ENCODE results near the gene TFRC.
"Not testable (repeated sequence)": the region's sequence is repeated elsewhere in the genome, so short reads cannot be mapped to it uniquely, and the experiment has no call there.

The TFRC gene

DNA sequence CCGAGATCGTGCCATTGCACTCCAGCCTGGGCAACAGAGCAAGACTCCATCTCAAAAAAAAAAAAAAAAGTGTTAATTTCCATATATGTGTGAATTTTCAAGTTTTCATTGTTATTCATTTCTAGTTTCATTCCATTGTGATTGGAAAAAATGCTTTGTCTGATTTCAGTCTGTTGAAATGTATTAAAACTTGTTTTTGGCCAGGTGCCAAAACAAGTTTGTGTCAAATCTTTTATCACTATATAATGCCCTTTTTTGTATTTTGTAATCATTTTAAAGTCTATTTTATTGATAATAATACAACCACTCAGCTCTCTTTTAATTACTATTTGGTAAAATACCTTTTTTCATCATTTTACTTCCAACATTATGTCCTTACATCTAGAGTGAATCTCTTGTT is 42.5 kb downstream of the TFRC start:
- no peaks in the 10 kb centered on the region for H3K36me3 ChIP-seq (ENCODE audit: control insufficient read depth in 1 of 2, insufficient read depth in 2 of 2, low read depth in 1 of 2, low read length in 2 of 2)
- no peak overlapping the region for H3K4me3 ChIP-seq (ENCODE audit: insufficient read depth in 1 of 2, low read depth in 1 of 2, low read length in 2 of 2)
- no peaks in the 10 kb centered on the region for H3K79me1 ChIP-seq (replicated peaks; ENCODE audit: low read length, poor library complexity, severe bottlenecking)
- DNase-seq: no peak
- H3K23ac ChIP-seq (ENCODE audit: low read length in 2 of 2): no peak overlapping the region
- H2BK120ac ChIP-seq (ENCODE audit: low read depth, low read length): no peak overlapping the region
- H3K4me2 ChIP-seq (ENCODE audit: low read length, poor library complexity, severe bottlenecking): no peak overlapping the region
- H3K18ac ChIP-seq (ENCODE audit: low read depth in 1 of 2, low read length in 2 of 2): no peak overlapping the region
- H3K4ac ChIP-seq (ENCODE audit: low read depth in 1 of 2, low read length in 2 of 2): no peak overlapping the region
- H3K9me3 ChIP-seq (ENCODE audit: control insufficient read depth, low read length): peaks cover 14% of the 10 kb centered on the region
- H2AFZ ChIP-seq (ENCODE audit: low read depth, low read length): no peak overlapping the region
- H3K27me3 ChIP-seq (ENCODE audit: control insufficient read depth in 1 of 2, insufficient read depth in 1 of 2, low read length in 2 of 2): no peaks in the 10 kb centered on the region
- H3K9ac ChIP-seq (ENCODE audit: low read length): no peak overlapping the region
- no peaks in the 10 kb centered on the region for H3K4me1 ChIP-seq (ENCODE audit: control insufficient read depth, insufficient read depth, low read depth, low read length)
- H3K27ac ChIP-seq (ENCODE audit: low read length, poor library complexity, severe bottlenecking): no peak overlapping the region
- no peak overlapping the region for H2AK5ac ChIP-seq (ENCODE audit: low read length, severe bottlenecking)
- no CpG with 5 or more reads among the region's 2 CpGs for WGBS
- H4K91ac ChIP-seq (ENCODE audit: low read length): no peak overlapping the region
- H2BK15ac ChIP-seq (ENCODE audit: low read depth, poor library complexity, severe bottlenecking): no peak overlapping the region
- H2BK12ac ChIP-seq (ENCODE audit: low read length in 2 of 2): no peak overlapping the region
- H2BK5ac ChIP-seq (ENCODE audit: low read depth, low read length, poor library complexity, severe bottlenecking): no peak overlapping the region
- no peak overlapping the region for H4K8ac ChIP-seq (ENCODE audit: low read length)
- H3K14ac ChIP-seq (ENCODE audit: low read length in 2 of 2): no peak overlapping the region

DNA sequence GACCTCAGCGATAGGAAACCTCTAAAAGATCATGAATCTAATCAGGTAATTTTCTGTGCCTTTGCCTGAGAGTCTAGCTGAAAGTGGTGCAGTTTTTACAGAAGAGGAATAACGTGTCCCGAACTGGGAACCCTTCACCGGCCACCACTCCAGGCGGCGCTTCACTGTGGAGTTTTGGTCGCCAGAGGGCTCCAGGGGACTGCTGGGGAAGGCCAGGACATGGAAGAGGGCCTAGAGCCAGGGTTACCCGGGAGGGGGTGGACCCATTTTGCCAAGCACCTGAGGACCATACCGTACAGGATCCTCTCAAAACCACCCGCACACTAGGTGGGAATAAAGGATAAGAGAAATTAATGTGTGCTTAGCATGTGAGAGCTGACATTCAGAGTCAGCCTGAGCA is 55.8 kb downstream of the TFRC start:
- WGBS: 31% methylated on average over 10 of the region's 10 CpGs
- not testable (repeated sequence) for H3K79me1 ChIP-seq (replicated peaks; ENCODE audit: low read length, poor library complexity, severe bottlenecking); H4K8ac ChIP-seq (ENCODE audit: low read length); H3K4ac ChIP-seq (ENCODE audit: low read depth in 1 of 2, low read length in 2 of 2); H2BK5ac ChIP-seq (ENCODE audit: low read depth, low read length, poor library complexity, severe bottlenecking); H2BK12ac ChIP-seq (ENCODE audit: low read length in 2 of 2); H3K14ac ChIP-seq (ENCODE audit: low read length in 2 of 2); H3K4me3 ChIP-seq (ENCODE audit: insufficient read depth in 1 of 2, low read depth in 1 of 2, low read length in 2 of 2); H3K18ac ChIP-seq (ENCODE audit: low read depth in 1 of 2, low read length in 2 of 2); H2AK5ac ChIP-seq (ENCODE audit: low read length, severe bottlenecking); H4K91ac ChIP-seq (ENCODE audit: low read length); H3K27ac ChIP-seq (ENCODE audit: low read length, poor library complexity, severe bottlenecking); H3K23ac ChIP-seq (ENCODE audit: low read length in 2 of 2); H2BK15ac ChIP-seq (ENCODE audit: low read depth, poor library complexity, severe bottlenecking); H2AFZ ChIP-seq (ENCODE audit: low read depth, low read length); H3K4me1 ChIP-seq (ENCODE audit: control insufficient read depth, insufficient read depth, low read depth, low read length); H3K9ac ChIP-seq (ENCODE audit: low read length); H2BK120ac ChIP-seq (ENCODE audit: low read depth, low read length); H3K4me2 ChIP-seq (ENCODE audit: low read length, poor library complexity, severe bottlenecking); H3K9me3 ChIP-seq (ENCODE audit: control insufficient read depth, low read length); H3K36me3 ChIP-seq (ENCODE audit: control insufficient read depth in 1 of 2, insufficient read depth in 2 of 2, low read depth in 1 of 2, low read length in 2 of 2)
- peak; percentile 18 for DNase-seq
- peaks cover 6 to 21% of the 10 kb centered on the region in 2 experiments for H3K27me3 ChIP-seq (ENCODE audit: control insufficient read depth in 1 of 2, insufficient read depth in 1 of 2, low read length in 2 of 2)

DNA sequence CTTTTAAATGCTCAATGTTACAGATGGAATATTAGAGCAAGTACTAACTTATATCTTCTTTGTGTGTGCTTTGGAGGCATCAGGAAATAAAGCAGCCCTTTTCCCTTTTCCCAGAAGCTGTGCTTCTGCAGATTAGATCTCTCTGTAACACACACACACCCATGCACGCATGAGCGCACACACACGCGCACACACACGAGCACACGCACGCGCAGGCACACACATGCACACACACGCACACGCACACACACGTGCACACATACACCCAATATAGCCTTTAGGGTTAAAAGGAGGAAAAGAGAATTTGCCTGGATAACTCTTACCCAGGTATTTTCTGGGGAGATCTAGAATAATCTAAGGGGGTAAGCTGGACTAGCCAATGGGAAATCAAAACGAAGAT is 56.9 kb downstream of the TFRC start:
- H3K9me3 ChIP-seq (ENCODE audit: control insufficient read depth, low read length): no peaks in the 10 kb centered on the region
- DNase-seq: no peak
- H3K27me3 ChIP-seq (ENCODE audit: control insufficient read depth in 1 of 2, insufficient read depth in 1 of 2, low read length in 2 of 2): peaks cover 10 to 21% of the 10 kb centered on the region in 2 experiments
- no peak overlapping the region for H3K18ac ChIP-seq (ENCODE audit: low read depth in 1 of 2, low read length in 2 of 2)
- no peak overlapping the region for H3K9ac ChIP-seq (ENCODE audit: low read length)
- H4K91ac ChIP-seq (ENCODE audit: low read length): no peak overlapping the region
- no peaks in the 10 kb centered on the region for H3K36me3 ChIP-seq (ENCODE audit: control insufficient read depth in 1 of 2, insufficient read depth in 2 of 2, low read depth in 1 of 2, low read length in 2 of 2)
- H2BK5ac ChIP-seq (ENCODE audit: low read depth, low read length, poor library complexity, severe bottlenecking): no peak overlapping the region
- H2BK12ac ChIP-seq (ENCODE audit: low read length in 2 of 2): no peak overlapping the region
- no peak overlapping the region for H3K4me3 ChIP-seq (ENCODE audit: insufficient read depth in 1 of 2, low read depth in 1 of 2, low read length in 2 of 2)
- H3K23ac ChIP-seq (ENCODE audit: low read length in 2 of 2): no peak overlapping the region
- H2AFZ ChIP-seq (ENCODE audit: low read depth, low read length): no peak overlapping the region
- H3K27ac ChIP-seq (ENCODE audit: low read length, poor library complexity, severe bottlenecking): no peak overlapping the region
- no peak overlapping the region for H2BK15ac ChIP-seq (ENCODE audit: low read depth, poor library complexity, severe bottlenecking)
- H3K79me1 ChIP-seq (replicated peaks; ENCODE audit: low read length, poor library complexity, severe bottlenecking): no peaks in the 10 kb centered on the region
- H2AK5ac ChIP-seq (ENCODE audit: low read length, severe bottlenecking): no peak overlapping the region
- no peaks in the 10 kb centered on the region for H3K4me1 ChIP-seq (ENCODE audit: control insufficient read depth, insufficient read depth, low read depth, low read length)
- H4K8ac ChIP-seq (ENCODE audit: low read length): no peak overlapping the region
- H3K4ac ChIP-seq (ENCODE audit: low read depth in 1 of 2, low read length in 2 of 2): no peak overlapping the region
- H3K4me2 ChIP-seq (ENCODE audit: low read length, poor library complexity, severe bottlenecking): no peak overlapping the region
- WGBS: 66% methylated on average over 7 of the region's 12 CpGs
- no peak overlapping the region for H2BK120ac ChIP-seq (ENCODE audit: low read depth, low read length)
- H3K14ac ChIP-seq (ENCODE audit: low read length in 2 of 2): no peak overlapping the region

DNA sequence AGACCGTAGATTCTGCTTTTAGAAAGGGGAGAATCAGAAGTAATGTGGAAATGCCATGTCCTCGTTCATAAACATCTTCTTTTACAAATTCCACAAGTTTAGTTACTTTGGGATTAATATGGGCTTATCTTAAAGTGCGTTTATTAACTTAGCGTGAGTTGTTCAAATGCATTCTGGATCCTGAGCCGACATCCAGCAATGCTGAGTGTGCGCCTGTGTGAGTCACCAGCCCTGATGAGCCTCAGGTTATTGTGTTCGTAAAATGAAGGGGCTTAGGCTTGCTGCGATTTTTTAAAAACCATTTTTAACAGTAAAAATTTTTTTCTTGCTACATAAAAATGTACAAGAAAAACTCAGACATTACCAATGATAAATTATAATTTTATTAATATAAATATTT is 57.9 kb downstream of the TFRC start:
- Histone ChIP-seq H3K14ac (ENCODE audit: low read length in 2 of 2) (no peak overlapping the region), H4K8ac (ENCODE audit: low read length) (no peak overlapping the region), H3K23ac (ENCODE audit: low read length in 2 of 2) (no peak overlapping the region), H2AFZ (ENCODE audit: low read depth, low read length) (no peak overlapping the region), H3K4me1 (ENCODE audit: control insufficient read depth, insufficient read depth, low read depth, low read length) (no peaks in the 10 kb centered on the region), H2BK5ac (ENCODE audit: low read depth, low read length, poor library complexity, severe bottlenecking) (no peak overlapping the region), H2BK15ac (ENCODE audit: low read depth, poor library complexity, severe bottlenecking) (no peak overlapping the region), H2BK12ac (ENCODE audit: low read length in 2 of 2) (no peak overlapping the region), H3K9me3 (ENCODE audit: control insufficient read depth, low read length) (no peaks in the 10 kb centered on the region), H3K27me3 (ENCODE audit: control insufficient read depth in 1 of 2, insufficient read depth in 1 of 2, low read length in 2 of 2) (peaks cover 10 to 21% of the 10 kb centered on the region in 2 experiments), H3K27ac (ENCODE audit: low read length, poor library complexity, severe bottlenecking) (no peak overlapping the region), H2BK120ac (ENCODE audit: low read depth, low read length) (no peak overlapping the region), H3K4ac (ENCODE audit: low read depth in 1 of 2, low read length in 2 of 2) (no peak overlapping the region), H3K79me1 (replicated peaks; ENCODE audit: low read length, poor library complexity, severe bottlenecking) (no peaks in the 10 kb centered on the region), H3K36me3 (ENCODE audit: control insufficient read depth in 1 of 2, insufficient read depth in 2 of 2, low read depth in 1 of 2, low read length in 2 of 2) (no peaks in the 10 kb centered on the region), H4K91ac (ENCODE audit: low read length) (no peak overlapping the region), H3K4me2 (ENCODE audit: low read length, poor library complexity, severe bottlenecking) (no peak overlapping the region), H2AK5ac (ENCODE audit: low read length, severe bottlenecking) (no peak overlapping the region), H3K4me3 (ENCODE audit: insufficient read depth in 1 of 2, low read depth in 1 of 2, low read length in 2 of 2) (no peak overlapping the region), H3K9ac (ENCODE audit: low read length) (no peak overlapping the region), H3K18ac (ENCODE audit: low read depth in 1 of 2, low read length in 2 of 2) (no peak overlapping the region)
- WGBS: 95% methylated on average over 4 of the region's 8 CpGs
- DNase-seq: no peak

Data from mesenchymal stem cell (in vitro differentiated cells and primary cell).